Caco-2 (cell line): ENCODE data around the gene LIPM. TPM values are rescaled to one million over a fixed set of nuclear protein-coding genes. Genes with fewer than 3 reads are reported as not detected.

ENCODE experiments used
- BruUV-seq: library from RNA; stranded (reverse); fragments of 400-500 nt; replicated peaks from 2 replicates; lab custom pipeline; 2021; lab: Mats Ljungman, UMichigan
- CTCF ChIA-PET: fragments of 300-600 bp; sonication (Branson Sonifier 250); formaldehyde crosslinking; loops from one replicate; lab custom pipeline; 2022; ENCODE audit warnings: antibody characterized with exemption; lab: Charles Lee
- POLR2A ChIA-PET: fragments of 300-600 bp; sonication (Branson Sonifier 250); formaldehyde crosslinking; loops from one replicate; lab custom pipeline; 2022; ENCODE audit warnings: antibody characterized with exemption; lab: Charles Lee
- DNase-seq, 2 experiments: peaks; one replicate each; pipeline versions ENCODE4 v3.0.0 to v3.0.0-alpha.2; 2020 to 2022
- H3K27me3 ChIP-seq: replicated peaks from 2 replicates; pipeline ENCODE4 v1.6.0; 2011; ENCODE audit warnings: low read length; ENCODE audit not compliant: control insufficient read depth, insufficient read depth
- H3K36me3 ChIP-seq: 2 replicates; pipeline ENCODE4 v1.5.1; 2011; ENCODE audit warnings: low read length; ENCODE audit not compliant: control insufficient read depth, insufficient read depth
- H3K4me1 ChIP-seq: fragments of 250-450 bp; sonication (Bioruptor Pico); 2 replicates; pipeline ENCODE4 v1.5.1; 2020; ENCODE audit warnings: mild to moderate bottlenecking
- H3K4me3 ChIP-seq: 2 replicates; pipeline ENCODE4 v1.5.1; 2011; ENCODE audit warnings: low read depth, mild to moderate bottlenecking, control low read depth, low read length
- H3K9me3 ChIP-seq: fragments of 250-450 bp; sonication (Bioruptor Pico); 2 replicates; pipeline ENCODE4 v1.5.1; 2020; ENCODE audit warnings: mild to moderate bottlenecking, moderate library complexity
- H3K27ac Mint-ChIP-seq: one replicate; pipeline ENCODE4 v1.8.0; 2022; ENCODE audit warnings: mixed read lengths; ENCODE audit not compliant: unreplicated experiment
- H3K27me3 Mint-ChIP-seq: one replicate; pipeline ENCODE4 v1.8.0; 2022; ENCODE audit warnings: mixed read lengths; ENCODE audit not compliant: insufficient read depth, unreplicated experiment
- H3K36me3 Mint-ChIP-seq: one replicate; pipeline ENCODE4 v1.8.0; 2022; ENCODE audit warnings: mild to moderate bottlenecking, mixed read lengths; ENCODE audit not compliant: insufficient read depth, unreplicated experiment
- H3K4me1 Mint-ChIP-seq: one replicate; pipeline ENCODE4 v1.8.0; 2022; ENCODE audit warnings: low read depth, mixed read lengths; ENCODE audit not compliant: unreplicated experiment
- H3K4me3 Mint-ChIP-seq: one replicate; pipeline ENCODE4 v1.8.0; 2022; ENCODE audit warnings: mild to moderate bottlenecking, moderate library complexity, mixed read lengths; ENCODE audit not compliant: unreplicated experiment
- H3K9me3 Mint-ChIP-seq: one replicate; pipeline ENCODE4 v1.8.0; 2022; ENCODE audit warnings: mixed read lengths; ENCODE audit not compliant: unreplicated experiment
- CTCF ChIP-seq, 2 experiments: fragments of 200-600 bp in 1 of 2; IDR thresholded peaks; 1 replicate in 1 of 2; 2 replicates in 1 of 2; pipeline versions ENCODE4 v1.5.1 to v1.8.0; 2011 to 2022; ENCODE audit warnings: antibody characterized with exemption in 1 of 2, control low read depth in 1 of 2, inconsistent platforms in 1 of 2, low read depth in 1 of 2, low read length in 1 of 2, mild to moderate bottlenecking in 1 of 2, moderate library complexity in 1 of 2; ENCODE audit not compliant: insufficient read depth in 1 of 2, severe bottlenecking in 1 of 2, unreplicated experiment in 1 of 2
- intact Hi-C: fragments of 100-400 bp; cut with micrococcal nuclease; formaldehyde crosslinking; loops from one replicate; pipeline ENCODE4 v1.10.0; 2022; ENCODE audit not compliant: unreplicated experiment
- total RNA-seq: library from RNA; stranded (reverse); gene quantifications from 2 replicates; pipeline ENCODE4 v1.2.3, GENCODE V29; 2022

LIPM gene
- total RNA-seq, 1 experiment from 2014 or later, result not detected

- Mint-ChIP-seq H3K27me3 (peaks cover 7% of the 10 kb centered on the region), H3K4me3 (no peak overlapping the region), H3K4me1 (no peaks in the 10 kb centered on the region), H3K36me3 (no peaks in the 10 kb centered on the region), H3K27ac (no peak overlapping the region), H3K9me3 (no peaks in the 10 kb centered on the region)
- BruUV-seq, result no TSS peak
- intact Hi-C loops, result no loop called here
- Histone ChIP-seq H3K36me3 (no peaks in the 10 kb centered on the region), H3K4me3 (no peak overlapping the region), H3K27me3 (no peaks in the 10 kb centered on the region; the same call in 1 of the 2 replicates), H3K9me3 (no peaks in the 10 kb centered on the region), H3K4me1 (no peaks in the 10 kb centered on the region)
- ChIA-PET CTCF (no interaction called here), POLR2A (no interaction called here)
- no peak for TF ChIP-seq CTCF (IDR thresholded peaks at IDR 0.05; ENCODE audit: insufficient read depth in 1 of 2, low read depth in 1 of 2, low read length in 1 of 2, severe bottlenecking in 1 of 2, unreplicated experiment in 1 of 2)
- no peak for DNase-seq
Measured at GRCh38 chr10:88783724-88784123, 18.8 kb upstream of the LIPM start.

- CTCF ChIA-PET, result no interaction called here
Measured at GRCh38 chr10:88786032-88786770, 16.3 kb upstream of the LIPM start.

GRCh38 chr10:88787463-88787862 is 15.1 kb upstream of the LIPM start:
- DNase-seq, result no peak
- CTCF ChIA-PET, result interaction anchor here (1.1 kb wide), 1 partner anchor 205 kb away, joined by 3 read pairs; the partner anchor contains the start of gene RNLS
- H3K36me3 Mint-ChIP-seq, result no peaks in the 10 kb centered on the region
- no peak overlapping the region for H3K4me3 ChIP-seq
- intact Hi-C loops, result no loop called here
- no peaks in the 10 kb centered on the region for H3K4me1 Mint-ChIP-seq
- no peaks in the 10 kb centered on the region; the same call in 1 of the 2 replicates for H3K27me3 ChIP-seq
- TF ChIP-seq CTCF (IDR thresholded peaks at IDR 0.05; ENCODE audit: insufficient read depth in 1 of 2, low read depth in 1 of 2, low read length in 1 of 2, severe bottlenecking in 1 of 2, unreplicated experiment in 1 of 2), result no peak
- BruUV-seq, result no TSS peak
- POLR2A ChIA-PET, result no interaction called here
- no peaks in the 10 kb centered on the region for H3K9me3 Mint-ChIP-seq
- no peak overlapping the region for H3K4me3 Mint-ChIP-seq
- H3K4me1 ChIP-seq, result no peaks in the 10 kb centered on the region
- H3K27ac Mint-ChIP-seq, result no peak overlapping the region
- H3K36me3 ChIP-seq, result no peaks in the 10 kb centered on the region
- H3K27me3 Mint-ChIP-seq, result peaks cover 7% of the 10 kb centered on the region
- no peaks in the 10 kb centered on the region for H3K9me3 ChIP-seq

More at GRCh38 chr10:88786032-88786770, 16.3 kb upstream of the LIPM start:
- Mint-ChIP-seq H3K9me3 (no peaks in the 10 kb centered on the region), H3K4me3 (no peak overlapping the region), H3K4me1 (no peaks in the 10 kb centered on the region), H3K27ac (no peak overlapping the region), H3K36me3 (no peaks in the 10 kb centered on the region), H3K27me3 (peaks cover 7% of the 10 kb centered on the region)
- H3K36me3 ChIP-seq, result no peaks in the 10 kb centered on the region
- no peak for DNase-seq
- no peak overlapping the region for H3K4me3 ChIP-seq
- no peak for TF ChIP-seq CTCF (IDR thresholded peaks at IDR 0.05; ENCODE audit: insufficient read depth in 1 of 2, low read depth in 1 of 2, low read length in 1 of 2, severe bottlenecking in 1 of 2, unreplicated experiment in 1 of 2)
- BruUV-seq, result no TSS peak
- H3K4me1 ChIP-seq, result no peaks in the 10 kb centered on the region
- no peaks in the 10 kb centered on the region; the same call in 1 of the 2 replicates for H3K27me3 ChIP-seq
- POLR2A ChIA-PET, result no interaction called here
- intact Hi-C loops, result no loop called here
- no peaks in the 10 kb centered on the region for H3K9me3 ChIP-seq
